Right ventricle myocardium superior (tissue), 1 donor: ENCODE results near the gene ARHGAP4. TPM values are rescaled to one million over a fixed set of nuclear protein-coding genes. Genes with fewer than 3 reads are reported as not detected.

Source experiments
- ATAC-seq: fragments of 200-7000 bp; cut with Tn5 transposase; one replicate; pipeline ENCODE4 v1.9.1; 2020; ENCODE audit warnings: mild to moderate bottlenecking; ENCODE audit not compliant: poor library complexity
- DNase-seq: peaks from one replicate; pipeline ENCODE4 v3.0.0-alpha.2; 2020
- intact Hi-C: fragments of 100-400 bp; cut with DNase I; formaldehyde crosslinking; loops from one replicate; pipeline ENCODE4 v1.11.2; 2022
- total RNA-seq: library from RNA; stranded (reverse); fragmentation: NEBNext Ultra II Directional; extraction: Animal tissue kit (Norgen Biotek cat#: 25700); gene quantifications from one replicate; pipeline ENCODE4 v1.2.1, GENCODE V29; 2021
- donor health status: DM: no; HTN: yes; CAD: no; lungs with severe emphysema.

ARHGAP4 gene
- total RNA-seq, 1 donor from 2014 or later: 10.3 TPM

GRCh38 chrX:153966283-153966688 lies 40.2 kb upstream of the ARHGAP4 start:
- DNase-seq (peak; percentile 51), ATAC-seq (peak; percentile 9)
- intact Hi-C loops: no loop called here

- intact Hi-C loops: no loop called here
These were observed 39.3 kb upstream of the ARHGAP4 start for GRCh38 chrX:153965406-153965805.

GRCh38 chrX:153964105-153964504 lies 38.0 kb upstream of the ARHGAP4 start:
- intact Hi-C loops: no loop called here
- no peak for DNase-seq

More at GRCh38 chrX:153965406-153965805, 39.3 kb upstream of the ARHGAP4 start:
- DNase-seq (no peak), ATAC-seq (no peak)

GRCh38 chrX:153963546-153963945 lies 37.5 kb upstream of the ARHGAP4 start:
- ATAC-seq: no peak
- DNase-seq: no peak
- intact Hi-C loops: no loop called here

More at GRCh38 chrX:153964105-153964504, 38.0 kb upstream of the ARHGAP4 start:
- no peak for ATAC-seq

- intact Hi-C loops: no loop called here
- ATAC-seq (no peak), DNase-seq (no peak)
These were observed 35.2 kb upstream of the ARHGAP4 start for GRCh38 chrX:153961292-153961691.

- intact Hi-C loops: no loop called here
- no peak for ATAC-seq
- DNase-seq: no peak
These were observed 34.7 kb upstream of the ARHGAP4 start for GRCh38 chrX:153960786-153961185.

GRCh38 chrX:153960077-153960476 lies 34.0 kb upstream of the ARHGAP4 start:
- ATAC-seq: no peak
- intact Hi-C loops: no loop called here
- no peak for DNase-seq

GRCh38 chrX:153959649-153960048 lies 33.6 kb upstream of the ARHGAP4 start:
- no peak for ATAC-seq
- no peak for DNase-seq
- intact Hi-C loops: no loop called here

- ATAC-seq (no peak), DNase-seq (no peak)
- intact Hi-C loops: no loop called here
These were observed 32.5 kb upstream of the ARHGAP4 start for GRCh38 chrX:153958605-153959004.

GRCh38 chrX:153957224-153957623 lies 31.2 kb upstream of the ARHGAP4 start:
- intact Hi-C loops: no loop called here
- no peak for DNase-seq
- no peak for ATAC-seq

GRCh38 chrX:153956044-153956907 lies 30.2 kb upstream of the ARHGAP4 start:
- intact Hi-C loops: no loop called here
- DNase-seq (no peak), ATAC-seq (no peak)

GRCh38 chrX:153955228-153955732 lies 29.2 kb upstream of the ARHGAP4 start:
- ATAC-seq (no peak), DNase-seq (no peak)
- intact Hi-C loops: no loop called here

- DNase-seq (no peak), ATAC-seq (no peak)
- intact Hi-C loops: loop anchor here (5.0 kb wide), 1 partner anchor 192 kb away; the partner anchor contains the start of gene PLXNB3
These were observed 28.6 kb upstream of the ARHGAP4 start for GRCh38 chrX:153954558-153955227.

- intact Hi-C loops: loop anchor here (5.0 kb wide), 1 partner anchor 192 kb away; the partner anchor contains the start of gene PLXNB3
- DNase-seq (no peak), ATAC-seq (peak; percentile 7)
These were observed 28.0 kb upstream of the ARHGAP4 start for GRCh38 chrX:153953892-153954557.

GRCh38 chrX:153953342-153953830 lies 27.3 kb upstream of the ARHGAP4 start:
- DNase-seq (peak; percentile 78), ATAC-seq (peak; percentile 83)
- intact Hi-C loops: loop anchor here (5.0 kb wide), 1 partner anchor 191 kb away; the partner anchor contains the start of gene PLXNB3

GRCh38 chrX:153952373-153953026 lies 26.4 kb upstream of the ARHGAP4 start:
- intact Hi-C loops: loop anchor here (5.0 kb wide), 1 partner anchor 190 kb away; the partner anchor contains the start of gene PLXNB3
- ATAC-seq (no peak), DNase-seq (no peak)

- no peak for ATAC-seq
- intact Hi-C loops: loop anchor here (5.0 kb wide), 1 partner anchor 190 kb away; the partner anchor contains the start of gene PLXNB3
- DNase-seq: no peak
These were observed 25.8 kb upstream of the ARHGAP4 start for GRCh38 chrX:153951683-153952372.

- ATAC-seq (no peak), DNase-seq (no peak)
- intact Hi-C loops: loop anchor here (5.0 kb wide), 1 partner anchor 188 kb away; the partner anchor contains the start of gene PLXNB3
These were observed 24.1 kb upstream of the ARHGAP4 start for GRCh38 chrX:153950127-153950526.
